SK-N-SH (cell line): Measurements from ENCODE around the gene RASD2. TPM values are rescaled to one million over a fixed set of nuclear protein-coding genes. Genes with fewer than 3 reads are reported as not detected.

ENCODE experiments used
- CTCF ChIA-PET: fragments of 300-600, 350-600 bp; formaldehyde crosslinking; extraction: SDS; loops from one replicate; lab custom pipeline; 2021; lab: Yijun Ruan, JAX
- POLR2A ChIA-PET: fragments of 350-600 bp; sonication (Branson Sonifier 250); formaldehyde crosslinking; extraction: SDS; loops from one replicate; lab custom pipeline; 2020; ENCODE audit warnings: antibody characterized with exemption, inconsistent platforms; lab: Yijun Ruan, JAX
- DNase-seq: peaks from one replicate; pipeline ENCODE4 v3.0.0; 2012
- H2AFZ ChIP-seq: fragments of 200-600 bp; sonication (generic); 2 replicates; pipeline ENCODE4 v1.8.1; 2016; ENCODE audit warnings: antibody characterized with exemption, mild to moderate bottlenecking, low read depth
- H3F3A ChIP-seq: fragments of 200-600 bp; sonication (generic); replicated peaks from 2 replicates; pipeline ENCODE3; 2016; ENCODE audit warnings: antibody characterized with exemption, mild to moderate bottlenecking; ENCODE audit not compliant: insufficient read depth
- H3K27ac ChIP-seq, 2 experiments: fragments of 200-500 bp in 1 of 2; fragments of 200-600 bp in 1 of 2; sonication (Bioruptor generic) in 1 of 2; sonication (generic), shearing (Covaris generic) in 1 of 2; 2 replicates each; pipeline versions ENCODE4 v1.5.1 to v1.6.1; 2014 to 2016; ENCODE audit warnings: low read depth in 2 of 2, inconsistent platforms in 1 of 2, low read length in 1 of 2, mild to moderate bottlenecking in 1 of 2, mixed read lengths in 1 of 2
- H3K27me3 ChIP-seq: fragments of 200-600 bp; sonication (generic), shearing (Covaris generic); 2 replicates; pipeline ENCODE4 v1.6.1; 2016; ENCODE audit warnings: mixed run types; ENCODE audit not compliant: insufficient read depth
- H3K36me3 ChIP-seq, 2 experiments: fragments of 200-500 bp in 1 of 2; fragments of 200-600 bp in 1 of 2; sonication (Bioruptor generic) in 1 of 2; sonication (generic) in 1 of 2; replicated peaks in 1 of 2; 2 replicates each; pipeline versions ENCODE3 to v1.5.1; 2014 to 2016; ENCODE audit warnings: low read length in 1 of 2, mild to moderate bottlenecking in 1 of 2; ENCODE audit not compliant: insufficient read depth in 2 of 2, control insufficient read depth in 1 of 2
- H3K4me1 ChIP-seq, 2 experiments: fragments of 200-500 bp in 1 of 2; fragments of 200-600 bp in 1 of 2; sonication (Bioruptor generic) in 1 of 2; sonication (generic), shearing (Covaris generic) in 1 of 2; 2 replicates each; pipeline versions ENCODE4 v1.5.1 to v1.6.1; 2014 to 2016; ENCODE audit warnings: low read depth in 1 of 2, low read length in 1 of 2, mixed run types in 1 of 2; ENCODE audit not compliant: insufficient read depth in 2 of 2, control insufficient read depth in 1 of 2
- H3K4me2 ChIP-seq: fragments of 200-600 bp; sonication (generic), shearing (Covaris generic); 2 replicates; pipeline ENCODE4 v1.6.1; 2017; ENCODE audit warnings: mixed run types
- H3K4me3 ChIP-seq, 2 experiments: fragments of 200-500 bp in 1 of 2; fragments of 200-600 bp in 1 of 2; sonication (Bioruptor generic) in 1 of 2; sonication (generic), shearing (Covaris generic) in 1 of 2; 2 replicates each; pipeline versions ENCODE4 v1.5.1 to v1.8.1; 2014 to 2016; ENCODE audit warnings: low read depth in 2 of 2, inconsistent platforms in 1 of 2, low read length in 1 of 2, mild to moderate bottlenecking in 1 of 2, mixed read lengths in 1 of 2, moderate library complexity in 1 of 2
- H3K79me2 ChIP-seq: fragments of 200-600 bp; sonication (generic); 2 replicates; pipeline ENCODE4 v1.8.1; 2017; ENCODE audit warnings: mild to moderate bottlenecking; ENCODE audit not compliant: insufficient read depth
- H3K9ac ChIP-seq: fragments of 200-600 bp; sonication (generic); 2 replicates; pipeline ENCODE4 v1.6.1; 2017; ENCODE audit warnings: mixed run types
- H3K9me2 ChIP-seq: fragments of 200-600 bp; sonication (generic); 2 replicates; pipeline ENCODE4 v1.6.1; 2017; ENCODE audit warnings: mixed run types
- H3K9me3 ChIP-seq: fragments of 200-600 bp; sonication (generic); 2 replicates; pipeline ENCODE4 v1.6.1; 2017; ENCODE audit warnings: mixed run types, mild to moderate bottlenecking, moderate library complexity
- H4K20me1 ChIP-seq: fragments of 200-600 bp; sonication (generic); 2 replicates; pipeline ENCODE4 v1.6.1; 2017; ENCODE audit warnings: mild to moderate bottlenecking, mixed run types; ENCODE audit not compliant: insufficient read depth
- CHD2 ChIP-seq: fragments of 150-350 bp; IDR thresholded peaks from 2 replicates; pipeline ENCODE4 v1.6.1; 2018; ENCODE audit warnings: low read length; ENCODE audit not compliant: partially characterized antibody
- EZH2phosphoT487 ChIP-seq: fragments of 200-600 bp; sonication (generic); IDR thresholded peaks from 2 replicates; pipeline ENCODE4 v1.6.1; 2017; ENCODE audit warnings: low read depth, mixed run types, mild to moderate bottlenecking, antibody characterized with exemption, moderate library complexity, borderline replicate concordance
- FOSL2 ChIP-seq: IDR thresholded peaks from 2 replicates; pipeline ENCODE4 v1.4.0; 2012; ENCODE audit warnings: low read depth, mild to moderate bottlenecking, moderate library complexity, borderline replicate concordance
- FOXJ3 ChIP-seq: sonication (generic); formaldehyde crosslinking; IDR thresholded peaks from 2 replicates; pipeline ENCODE4 v1.5.1; 2020; ENCODE audit warnings: mild to moderate bottlenecking, missing genetic modification reagents
- GATA2 ChIP-seq: sonication (generic); formaldehyde crosslinking; IDR thresholded peaks from 2 replicates; pipeline ENCODE4 v1.5.0; 2020; ENCODE audit warnings: mild to moderate bottlenecking, missing genetic modification reagents
- MXI1 ChIP-seq: IDR thresholded peaks from 2 replicates; pipeline ENCODE4 v1.6.1; 2012; ENCODE audit warnings: mild to moderate bottlenecking, low read depth, low read length, improper control_type of control experiment
- NFIC ChIP-seq: IDR thresholded peaks from 2 replicates; pipeline ENCODE4 v1.4.0; 2012; ENCODE audit warnings: borderline replicate concordance
- SIN3A ChIP-seq: IDR thresholded peaks from 2 replicates; pipeline ENCODE4 v1.6.1; 2012; ENCODE audit warnings: low read depth, mild to moderate bottlenecking, low read length, moderate library complexity, borderline replicate concordance
- TCF12 ChIP-seq: IDR thresholded peaks from 2 replicates; pipeline ENCODE4 v1.4.0; 2012
- WGBS: methylation state at CpG from one replicate; pipeline ENCODE4 v1.1.6; 2017; ENCODE audit warnings: low lambda C conversion rate; 5-methylcytosine and 5-hydroxymethylcytosine counted together
- polyA plus RNA-seq, 3 experiments: library from polyadenylated mRNA; depleted of rRNA; stranded (reverse); fragments of >200 nt; gene quantifications; 2 replicates each; pipeline ENCODE4 v1.2.3, GENCODE V29; 2012
- TF ChIP-seq, protein P1 (sequence below): IDR thresholded peaks from 2 replicates; pipeline ENCODE4 v1.4.0; 2012; ENCODE audit warnings: low read depth

RASD2 gene
- polyA plus RNA-seq, 1 of the 3 experiments (the other 2 are of a cell fraction): 0.30 TPM

DNA sequence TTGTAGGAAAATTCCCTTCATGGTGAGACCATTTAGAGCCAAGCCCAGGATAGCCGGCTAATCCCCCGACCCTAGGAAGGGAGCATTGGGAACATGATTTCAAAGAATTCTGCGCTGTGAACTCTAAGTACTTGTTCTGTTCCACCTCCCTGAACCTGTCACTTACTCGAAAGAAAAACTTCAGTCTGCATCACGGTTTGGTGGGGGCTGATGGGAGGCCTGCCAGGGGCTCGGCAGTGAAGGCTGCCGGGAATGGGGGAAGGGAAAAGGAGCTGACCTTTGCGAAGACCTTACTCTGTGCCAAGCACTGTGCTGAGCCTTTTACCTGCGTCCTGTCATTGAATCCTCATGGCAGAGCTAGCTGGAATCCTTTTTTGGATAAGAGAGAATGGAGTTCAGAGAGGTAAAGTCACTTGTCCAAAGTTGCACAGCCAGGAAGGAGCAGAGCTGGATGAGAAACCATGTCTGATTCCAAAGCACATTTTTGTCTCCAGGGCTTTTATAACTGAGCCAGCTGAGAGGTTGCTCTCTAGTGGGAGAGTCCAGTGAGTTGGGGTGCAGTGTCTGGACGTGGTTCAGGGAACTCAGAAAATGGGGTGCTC, 15.4 kb downstream of the RASD2 start:
- Histone ChIP-seq H3K9me2 (no peaks in the 10 kb centered on the region), H3K4me1 (peaks cover 0 to under 1% of the 10 kb centered on the region in 2 experiments; a peak in 2 of 4 replicates), H2AFZ (no peak overlapping the region), H3K79me2 (no peaks in the 10 kb centered on the region), H3K27ac (no peak overlapping the region), H3K27me3 (no peaks in the 10 kb centered on the region), H3F3A (no peaks in the 10 kb centered on the region), H3K36me3 (no peaks in the 10 kb centered on the region), H3K4me3 (no peak overlapping the region), H3K4me2 (no peak overlapping the region), H3K9ac (no peak overlapping the region), H4K20me1 (no peaks in the 10 kb centered on the region), H3K9me3 (no peaks in the 10 kb centered on the region)
- 67% methylated on average over 9 of the region's 10 CpGs for WGBS
- TF ChIP-seq FOSL2 (no peak), GATA2 (CRISPR knock-in tag) (no peak), FOXJ3 (no peak), NFIC (no peak), SIN3A (no peak), EZH2phosphoT487 (no peak), CHD2 (no peak)
- TF ChIP-seq, protein P1, sequence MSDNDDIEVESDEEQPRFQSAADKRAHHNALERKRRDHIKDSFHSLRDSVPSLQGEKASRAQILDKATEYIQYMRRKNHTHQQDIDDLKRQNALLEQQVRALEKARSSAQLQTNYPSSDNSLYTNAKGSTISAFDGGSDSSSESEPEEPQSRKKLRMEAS: no peak
- ChIA-PET CTCF (interaction anchor here (1.5 to 1.6 kb wide), 2 partner anchors 20 to 125 kb away, joined by 3 to 4 read pairs; no protein-coding TSS in a partner anchor), POLR2A (no interaction called here)
- DNase-seq: no peak

DNA sequence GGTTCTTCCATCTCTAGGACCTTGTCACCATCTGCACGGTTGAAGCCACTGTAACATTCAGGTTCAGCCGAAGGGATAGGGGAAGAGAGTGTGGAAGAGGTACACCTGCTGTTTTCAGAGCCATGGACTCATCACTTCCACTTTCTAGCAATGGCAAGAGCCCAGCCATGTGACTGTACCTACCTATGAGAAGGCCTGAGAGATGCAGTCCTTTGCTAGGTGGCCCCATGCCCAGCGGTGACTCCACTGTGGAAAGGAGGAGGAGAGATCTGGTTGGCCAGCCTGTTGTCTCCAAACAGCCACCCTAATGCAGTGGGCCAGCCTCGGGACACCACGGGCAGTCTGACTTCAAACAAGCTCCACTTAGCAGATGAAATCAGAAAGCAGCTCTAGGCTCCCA, 16.0 kb downstream of the RASD2 start:
- Histone ChIP-seq H3K9me2 (no peaks in the 10 kb centered on the region), H4K20me1 (no peaks in the 10 kb centered on the region), H3K4me3 (no peak overlapping the region), H3K4me1 (peaks cover 0 to 7% of the 10 kb centered on the region in 2 experiments; a peak in 2 of 4 replicates), H2AFZ (no peak overlapping the region), H3K9me3 (no peaks in the 10 kb centered on the region), H3K4me2 (no peak overlapping the region), H3K79me2 (no peaks in the 10 kb centered on the region), H3F3A (no peaks in the 10 kb centered on the region), H3K36me3 (no peaks in the 10 kb centered on the region), H3K9ac (no peak overlapping the region), H3K27me3 (no peaks in the 10 kb centered on the region), H3K27ac (no peak overlapping the region)
- WGBS: 88% methylated on average over 5 of the region's 5 CpGs
- TF ChIP-seq GATA2 (CRISPR knock-in tag) (no peak), MXI1 (no peak), SIN3A (no peak), CHD2 (no peak)
- CTCF ChIA-PET: interaction anchor here (1.4 to 1.7 kb wide), 4 partner anchors 12 to 126 kb away, joined by 3 to 7 read pairs (median 4); no protein-coding TSS in a partner anchor
- DNase-seq: no peak
- POLR2A ChIA-PET: no interaction called here

DNA sequence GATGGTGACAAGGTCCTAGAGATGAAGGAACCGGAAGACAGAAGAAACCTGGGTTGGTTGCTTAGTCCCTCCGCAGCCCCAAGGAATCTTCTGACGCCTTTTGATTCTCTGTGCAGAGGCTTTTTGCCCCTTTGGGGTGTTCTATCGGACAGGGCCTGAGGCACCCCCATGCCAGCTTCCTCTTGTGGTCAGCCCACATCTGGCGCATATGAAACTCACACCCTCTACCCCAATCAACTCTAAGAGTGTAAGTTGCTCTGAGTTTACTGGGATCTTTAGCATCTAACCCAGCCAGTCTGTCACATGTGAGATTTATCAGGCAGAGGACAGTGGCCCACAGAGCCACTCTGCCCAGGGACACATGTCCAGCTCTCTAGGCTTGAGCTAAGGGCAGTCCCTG, 17.4 kb downstream of the RASD2 start:
- DNase-seq: no peak
- H3K9ac ChIP-seq: no peak overlapping the region
- no peak overlapping the region for H3K4me3 ChIP-seq
- H3K4me2 ChIP-seq: no peak overlapping the region
- H3K27ac ChIP-seq: no peak overlapping the region
- WGBS: 89% methylated on average over 5 of the region's 5 CpGs
- POLR2A ChIA-PET: no interaction called here
- TF ChIP-seq FOXJ3 (no peak), TCF12 (no peak)
- no peak overlapping the region for H2AFZ ChIP-seq
- H4K20me1 ChIP-seq: no peaks in the 10 kb centered on the region
- no peaks in the 10 kb centered on the region for H3K9me3 ChIP-seq
- H3K79me2 ChIP-seq: no peaks in the 10 kb centered on the region
- H3K36me3 ChIP-seq: no peaks in the 10 kb centered on the region
- H3K9me2 ChIP-seq: no peaks in the 10 kb centered on the region
- no peaks in the 10 kb centered on the region for H3F3A ChIP-seq
- peaks cover 0 to 17% of the 10 kb centered on the region in 2 experiments; a peak in 2 of 4 replicates for H3K4me1 ChIP-seq
- CTCF ChIA-PET: interaction anchor here (1.4 to 1.7 kb wide), 2 partner anchors 13 to 25 kb away, joined by 3 to 7 read pairs; no protein-coding TSS in a partner anchor
- H3K27me3 ChIP-seq: no peaks in the 10 kb centered on the region
